H1 (cell line): Measurements from ENCODE around the gene C11orf71. TPM values are rescaled to one million over a fixed set of nuclear protein-coding genes. Genes with fewer than 3 reads are reported as not detected.

Source experiments
- CTCF ChIA-PET: fragments of 300-600 bp; sonication (Branson Sonifier 250); formaldehyde crosslinking; loops from one replicate; lab custom pipeline; 2021; ENCODE audit not compliant: partially characterized antibody; lab: Charles Lee
- POLR2A ChIA-PET: fragments of 300-600 bp; sonication (Branson Sonifier 250); formaldehyde crosslinking; loops from one replicate; lab custom pipeline; 2021; ENCODE audit warnings: inconsistent platforms; ENCODE audit not compliant: partially characterized antibody; lab: Charles Lee
- DNase-seq, 2 experiments: peaks; one replicate each; pipeline versions ENCODE4 v3.0.0 to v3.0.0-alpha.2; 2010 to 2022; ENCODE audit warnings: low spot score in 2 of 2, low read depth in 1 of 2, mixed read lengths in 1 of 2
- FAIRE-seq: peaks from 2 replicates; lab custom pipeline; 2011; peaks lifted over from hg19 to GRCh38; lab: Jason Lieb, UNC
- H2AFZ ChIP-seq: 2 replicates; pipeline ENCODE4 v1.8.1; 2012; ENCODE audit warnings: low read length, inconsistent platforms
- H2AK5ac ChIP-seq: 2 replicates; pipeline ENCODE4 v1.6.1; 2013; ENCODE audit warnings: low read depth, low read length
- H2BK120ac ChIP-seq: replicated peaks from 2 replicates; pipeline ENCODE3; 2013; ENCODE audit warnings: low read depth, low read length, inconsistent platforms
- H2BK12ac ChIP-seq: 2 replicates; pipeline ENCODE4 v1.6.1; 2013; ENCODE audit warnings: low read depth, low read length
- H2BK15ac ChIP-seq: 2 replicates; pipeline ENCODE4 v1.6.1; 2013; ENCODE audit warnings: low read length
- H2BK20ac ChIP-seq: 2 replicates; pipeline ENCODE4 v1.6.1; 2013; ENCODE audit warnings: low read length
- H2BK5ac ChIP-seq: 2 replicates; pipeline ENCODE4 v1.6.1; 2013; ENCODE audit warnings: low read depth, low read length
- H3K14ac ChIP-seq: 2 replicates; pipeline ENCODE4 v1.6.1; 2013; ENCODE audit warnings: inconsistent platforms; ENCODE audit not compliant: insufficient read length
- H3K18ac ChIP-seq: 2 replicates; pipeline ENCODE4 v1.6.1; 2013; ENCODE audit warnings: low read length; ENCODE audit errors: extremely low read depth
- H3K23ac ChIP-seq: 2 replicates; pipeline ENCODE4 v1.6.1; 2013; ENCODE audit warnings: inconsistent platforms; ENCODE audit not compliant: insufficient read length
- H3K23me2 ChIP-seq: 2 replicates; pipeline ENCODE4 v1.6.1; 2013; ENCODE audit warnings: low read depth, low read length
- H3K27ac ChIP-seq: 2 replicates; pipeline ENCODE4 v1.6.1; 2011; ENCODE audit warnings: low read depth, low read length, inconsistent platforms
- H3K27me3 ChIP-seq, 4 experiments: replicated peaks in 1 of 4; 1 replicate in 1 of 4; 2 replicates in 3 of 4; pipeline versions ENCODE4 v1.6.1 to v1.8.1; 2011 to 2013; ENCODE audit warnings: low read length in 3 of 4, mild to moderate bottlenecking in 3 of 4, inconsistent platforms in 2 of 4, mixed read lengths in 2 of 4, moderate library complexity in 1 of 4; ENCODE audit not compliant: control insufficient read depth in 3 of 4, insufficient read depth in 3 of 4; ENCODE audit errors: extremely low read depth in 1 of 4
- H3K36me3 ChIP-seq, 4 experiments: 2 replicates each; pipeline versions ENCODE4 v1.6.1 to v1.8.1; 2011 to 2013; ENCODE audit warnings: mild to moderate bottlenecking in 4 of 4, low read length in 3 of 4, moderate library complexity in 2 of 4, control low read depth in 1 of 4, inconsistent platforms in 1 of 4; ENCODE audit not compliant: insufficient read depth in 4 of 4, control insufficient read depth in 2 of 4
- H3K4ac ChIP-seq: replicated peaks from 2 replicates; pipeline ENCODE3; 2013; ENCODE audit warnings: low read length, low read depth, mixed read lengths, inconsistent platforms; ENCODE audit not compliant: insufficient read length
- H3K4me1 ChIP-seq, 4 experiments: replicated peaks in 1 of 4; 1 replicate in 1 of 4; 2 replicates in 3 of 4; pipeline versions ENCODE4 v1.6.1 to v1.8.1; 2011 to 2013; ENCODE audit warnings: low read length in 3 of 4, inconsistent platforms in 2 of 4, mixed read lengths in 1 of 4; ENCODE audit not compliant: insufficient read depth in 4 of 4, control insufficient read depth in 3 of 4
- H3K4me2 ChIP-seq, 2 experiments: 2 replicates each; pipeline versions ENCODE4 v1.6.1 to v1.8.1; 2011 to 2013; ENCODE audit warnings: low read depth in 2 of 2, low read length in 2 of 2, control low read depth in 1 of 2, inconsistent platforms in 1 of 2, mild to moderate bottlenecking in 1 of 2; ENCODE audit not compliant: insufficient read depth in 1 of 2
- H3K4me3 ChIP-seq, 4 experiments: fragments of 200-600, 300-600 bp in 1 of 4; sonication (generic), shearing (Covaris generic), sonication (Bioruptor Twin) in 1 of 4; 2 replicates each; pipeline versions ENCODE4 v1.5.1 to v1.8.1; 2011 to 2016; ENCODE audit warnings: low read length in 4 of 4, low read depth in 3 of 4, control low read depth in 2 of 4, inconsistent platforms in 2 of 4, mild to moderate bottlenecking in 2 of 4, mixed read lengths in 1 of 4, moderate library complexity in 1 of 4; ENCODE audit not compliant: insufficient read depth in 2 of 4; ENCODE audit errors: extremely low read depth in 1 of 4
- H3K56ac ChIP-seq: replicated peaks from 2 replicates; pipeline ENCODE3; 2013; ENCODE audit warnings: low read depth, mild to moderate bottlenecking, mixed read lengths, low read length, inconsistent platforms; ENCODE audit not compliant: insufficient read length
- H3K79me1 ChIP-seq: 2 replicates; pipeline ENCODE4 v1.6.1; 2013; ENCODE audit warnings: low read depth, low read length, control low read depth
- H3K79me2 ChIP-seq, 2 experiments: 2 replicates each; pipeline versions ENCODE4 v1.6.1 to v1.8.1; 2012 to 2013; ENCODE audit warnings: low read length in 2 of 2, mild to moderate bottlenecking in 2 of 2, inconsistent platforms in 1 of 2; ENCODE audit not compliant: insufficient read depth in 2 of 2, control insufficient read depth in 1 of 2
- H3K9ac ChIP-seq, 4 experiments: replicated peaks in 1 of 4; 1 replicate in 1 of 4; 2 replicates in 3 of 4; pipeline versions ENCODE4 v1.6.1 to v1.8.1; 2011 to 2013; ENCODE audit warnings: low read depth in 3 of 4, low read length in 3 of 4, control low read depth in 2 of 4, mild to moderate bottlenecking in 2 of 4, moderate library complexity in 2 of 4, inconsistent platforms in 1 of 4; ENCODE audit errors: extremely low read depth in 1 of 4
- H3K9me3 ChIP-seq, 2 experiments: 2 replicates each; pipeline versions ENCODE4 v1.6.1 to v1.8.1; 2012 to 2013; ENCODE audit warnings: mild to moderate bottlenecking in 2 of 2, moderate library complexity in 2 of 2, control low read depth in 1 of 2, inconsistent platforms in 1 of 2, low read depth in 1 of 2, low read length in 1 of 2, mixed read lengths in 1 of 2; ENCODE audit not compliant: insufficient read depth in 2 of 2
- H4K20me1 ChIP-seq, 2 experiments: replicated peaks in 1 of 2; 2 replicates each; pipeline versions ENCODE3 to v1.8.1; 2011 to 2013; ENCODE audit warnings: inconsistent platforms in 2 of 2, low read length in 2 of 2, mild to moderate bottlenecking in 1 of 2; ENCODE audit not compliant: insufficient read depth in 2 of 2, control insufficient read depth in 1 of 2
- H4K5ac ChIP-seq: 2 replicates; pipeline ENCODE4 v1.6.1; 2013; ENCODE audit warnings: low read length, low read depth, mixed read lengths, inconsistent platforms; ENCODE audit not compliant: insufficient read length
- H4K8ac ChIP-seq: 2 replicates; pipeline ENCODE4 v1.8.0; 2013; ENCODE audit warnings: mild to moderate bottlenecking, moderate library complexity, low read length, inconsistent platforms; ENCODE audit not compliant: insufficient read depth; ENCODE audit errors: extremely low read depth
- H4K91ac ChIP-seq: replicated peaks from 2 replicates; pipeline ENCODE3; 2013; ENCODE audit warnings: low read length, mixed read lengths, inconsistent platforms; ENCODE audit not compliant: insufficient read length
- CBX5 ChIP-seq: fragments of 300-800, 300-1000 bp; sonication (generic); IDR thresholded peaks from 2 replicates; pipeline ENCODE4 v1.7.1; 2016; ENCODE audit warnings: antibody characterized with exemption, low read length, low read depth
- CHD2 ChIP-seq: IDR thresholded peaks from 2 replicates; pipeline ENCODE4 v1.6.1; 2012; ENCODE audit warnings: low read length, improper control_type of control experiment
- GTF2F1 ChIP-seq: IDR thresholded peaks from 2 replicates; pipeline ENCODE4 v1.6.1; 2012; ENCODE audit warnings: low read depth, low read length, improper control_type of control experiment, borderline replicate concordance
- HDAC6 ChIP-seq: IDR thresholded peaks from one replicate; pipeline ENCODE4 v1.7.1; 2012; ENCODE audit warnings: low read depth, mild to moderate bottlenecking, inconsistent platforms, low read length, moderate library complexity
- KDM1A ChIP-seq: fragments of 200-600, 300-600 bp; sonication (generic); IDR thresholded peaks from 2 replicates; pipeline ENCODE4 v1.7.1; 2016; ENCODE audit warnings: mild to moderate bottlenecking, low read length, borderline replicate concordance
- POU5F1 ChIP-seq: IDR thresholded peaks from 2 replicates; pipeline ENCODE4 v1.6.1; 2011; ENCODE audit warnings: low read depth, mild to moderate bottlenecking, low read length, moderate library complexity
- TAF7 ChIP-seq: optimal IDR thresholded peaks from 2 replicates; pipeline ENCODE3; 2011; ENCODE audit warnings: low read depth, mild to moderate bottlenecking, inconsistent platforms, low read length, moderate library complexity, borderline replicate concordance
- TEAD4 ChIP-seq: IDR thresholded peaks from 2 replicates; pipeline ENCODE4 v1.6.1; 2012; ENCODE audit warnings: low read depth, low read length, inconsistent platforms, mixed read lengths
- YY1 ChIP-seq: IDR thresholded peaks from 2 replicates; pipeline ENCODE4 v1.6.1; 2011; ENCODE audit warnings: low read depth, mild to moderate bottlenecking, low read length
- WGBS, 2 experiments: shearing (Covaris generic) in 1 of 2; methylation state at CpG; one replicate each; pipeline versions ENCODE4 v1.1.6 to v1.1.7; 2013 to 2015; ENCODE audit warnings: low lambda C conversion rate in 2 of 2, mixed read lengths in 2 of 2, inconsistent platforms in 1 of 2, low coverage in 1 of 2, missing lambda C conversion rate in 1 of 2; ENCODE audit not compliant: insufficient replicate concordance in 2 of 2, insufficient coverage in 1 of 2, insufficient read length in 1 of 2; ENCODE audit errors: extremely low coverage in 1 of 2, missing lambda C conversion rate in 1 of 2; 5-methylcytosine and 5-hydroxymethylcytosine counted together
- polyA plus RNA-seq, 7 experiments: library from polyadenylated mRNA; depleted of rRNA in 3 of 7; stranded (reverse) in 5 of 7; unstranded in 2 of 7; fragments of >200 nt in 5 of 7; fragments of 200-250 nt in 2 of 7; gene quantifications; 1 replicate in 5 of 7; 2 replicates in 1 of 7; 4 replicates in 1 of 7; pipeline versions ENCODE4 v1.2.1 to v1.2.3, GENCODE V29; 2011 to 2013; ENCODE audit warnings: missing spikeins in 2 of 7, mixed read lengths in 2 of 7
- total RNA-seq: library from RNA; stranded (reverse); fragmentation: NEBNext Ultra II Directional; extraction: Animal tissue kit (Norgen Biotek cat#: 25700); gene quantifications from 2 replicates; pipeline ENCODE4 v1.2.1, GENCODE V29; 2021
- TF ChIP-seq, protein P1 (sequence below): IDR thresholded peaks from 2 replicates; pipeline ENCODE4 v1.6.1; 2011; ENCODE audit warnings: low read length, improper control_type of control experiment
- TF ChIP-seq, protein P2 (sequence below): IDR thresholded peaks from 2 replicates; pipeline ENCODE4 v1.6.1; 2012; ENCODE audit warnings: low read length, inconsistent platforms

The C11orf71 gene
- total and polyA plus RNA-seq, 2 of the 8 experiments (the other 6 are each of a cell fraction or from before 2014, with no cell fraction given), result 5.4 to 8.7 TPM

DNA sequence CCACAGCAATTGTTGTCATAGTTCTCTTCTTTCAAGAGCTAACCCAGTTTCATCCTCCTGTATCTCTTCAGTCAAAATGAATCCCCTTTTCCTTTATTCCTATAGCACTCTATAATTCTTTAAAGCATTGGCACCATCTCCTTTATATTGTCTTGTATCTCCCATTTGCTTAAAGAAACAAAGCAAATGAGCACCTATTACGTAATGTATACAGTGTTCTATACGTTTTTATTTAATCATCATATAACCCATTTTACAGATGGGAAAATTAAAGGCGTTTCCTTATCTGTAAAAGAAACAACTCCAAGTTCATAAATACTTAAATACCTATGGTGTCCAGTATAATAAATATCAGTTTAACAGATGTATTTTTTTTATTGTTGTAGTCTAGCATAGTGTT, 32.6 kb upstream of the C11orf71 start:
- Histone ChIP-seq H4K91ac (no peak overlapping the region), H3K4me3 (no peak overlapping the region), H2AK5ac (no peak overlapping the region), H3K27ac (no peak overlapping the region), H4K8ac (no peak overlapping the region), H3K9me3 (no peaks in the 10 kb centered on the region), H3K4me2 (no peak overlapping the region), H2BK5ac (no peak overlapping the region), H3K27me3 (no peaks in the 10 kb centered on the region), H2BK120ac (no peak overlapping the region), H2AFZ (no peak overlapping the region), H2BK12ac (no peak overlapping the region), H3K79me2 (no peaks in the 10 kb centered on the region), H3K23ac (no peak overlapping the region), H2BK20ac (no peak overlapping the region), H3K4ac (no peak overlapping the region), H2BK15ac (no peak overlapping the region), H3K4me1 (peaks cover 0 to 3% (median 0%) of the 10 kb centered on the region in 4 experiments; a peak in 1 of 7 replicates), H3K18ac (no peak overlapping the region), H3K36me3 (no peaks in the 10 kb centered on the region; a peak in 1 of 8 replicates), H3K14ac (no peak overlapping the region), H3K79me1 (no peaks in the 10 kb centered on the region), H4K5ac (no peak overlapping the region), H4K20me1 (no peaks in the 10 kb centered on the region), H3K23me2 (no peaks in the 10 kb centered on the region), H3K56ac (no peak overlapping the region), H3K9ac (no peak overlapping the region)
- FAIRE-seq (no peak), DNase-seq (no peak)
- TF ChIP-seq POU5F1, result no peak
- no peak for TF ChIP-seq GTF2F1
- no peak for TF ChIP-seq YY1
- TF ChIP-seq HDAC6, result no peak
- TF ChIP-seq KDM1A, result no peak
- TF ChIP-seq, protein P1, sequence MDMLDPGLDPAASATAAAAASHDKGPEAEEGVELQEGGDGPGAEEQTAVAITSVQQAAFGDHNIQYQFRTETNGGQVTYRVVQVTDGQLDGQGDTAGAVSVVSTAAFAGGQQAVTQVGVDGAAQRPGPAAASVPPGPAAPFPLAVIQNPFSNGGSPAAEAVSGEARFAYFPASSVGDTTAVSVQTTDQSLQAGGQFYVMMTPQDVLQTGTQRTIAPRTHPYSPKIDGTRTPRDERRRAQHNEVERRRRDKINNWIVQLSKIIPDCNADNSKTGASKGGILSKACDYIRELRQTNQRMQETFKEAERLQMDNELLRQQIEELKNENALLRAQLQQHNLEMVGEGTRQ, result no peak
- TF ChIP-seq, protein P2, sequence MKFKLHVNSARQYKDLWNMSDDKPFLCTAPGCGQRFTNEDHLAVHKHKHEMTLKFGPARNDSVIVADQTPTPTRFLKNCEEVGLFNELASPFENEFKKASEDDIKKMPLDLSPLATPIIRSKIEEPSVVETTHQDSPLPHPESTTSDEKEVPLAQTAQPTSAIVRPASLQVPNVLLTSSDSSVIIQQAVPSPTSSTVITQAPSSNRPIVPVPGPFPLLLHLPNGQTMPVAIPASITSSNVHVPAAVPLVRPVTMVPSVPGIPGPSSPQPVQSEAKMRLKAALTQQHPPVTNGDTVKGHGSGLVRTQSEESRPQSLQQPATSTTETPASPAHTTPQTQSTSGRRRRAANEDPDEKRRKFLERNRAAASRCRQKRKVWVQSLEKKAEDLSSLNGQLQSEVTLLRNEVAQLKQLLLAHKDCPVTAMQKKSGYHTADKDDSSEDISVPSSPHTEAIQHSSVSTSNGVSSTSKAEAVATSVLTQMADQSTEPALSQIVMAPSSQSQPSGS, result no peak
- no peak for TF ChIP-seq CBX5
- no peak for TF ChIP-seq TAF7
- TF ChIP-seq TEAD4, result no peak
- no peak for TF ChIP-seq CHD2
- ChIA-PET CTCF (no interaction called here), POLR2A (no interaction called here)
- WGBS, 2 experiments, result 98% methylated on average over 3 of the region's 3 CpGs; no CpG with 5 or more reads in 1 of the 2 experiments
